GM12891 (cell line): Measurements from ENCODE around the gene UBE3C.

ENCODE experiments used
- DNase-seq: peaks from one replicate; pipeline ENCODE4 v3.0.0; 2011; ENCODE audit warnings: low spot score; ENCODE audit not compliant: insufficient read length
- FAIRE-seq: peaks from 2 replicates; lab custom pipeline; 2011; peaks lifted over from hg19 to GRCh38; lab: Jason Lieb, UNC
- PAX5 ChIP-seq: IDR thresholded peaks from 2 replicates; pipeline ENCODE4 v1.6.1; 2011; ENCODE audit warnings: low read length, moderate library complexity, mild to moderate bottlenecking; ENCODE audit not compliant: insufficient read depth, severe bottlenecking
- POLR2A ChIP-seq: IDR thresholded peaks from 2 replicates; pipeline ENCODE4 v1.6.1; 2011; ENCODE audit warnings: low read depth, low read length, control low read depth
- POLR2AphosphoS5 ChIP-seq: IDR thresholded peaks from 2 replicates; pipeline ENCODE4 v1.6.1; 2011; ENCODE audit warnings: low read depth, low read length, control low read depth
- POU2F2 ChIP-seq: IDR thresholded peaks from 2 replicates; pipeline ENCODE4 v1.6.1; 2011; ENCODE audit warnings: low read depth, mild to moderate bottlenecking, control low read depth, low read length, moderate library complexity
- SPI1 ChIP-seq: IDR thresholded peaks from 2 replicates; pipeline ENCODE4 v1.6.1; 2011; ENCODE audit warnings: low read depth, low read length, control low read depth
- TAF1 ChIP-seq: IDR thresholded peaks from 2 replicates; pipeline ENCODE4 v1.6.1; 2011; ENCODE audit warnings: low read depth, low read length, control low read depth

UBE3C gene

DNA sequence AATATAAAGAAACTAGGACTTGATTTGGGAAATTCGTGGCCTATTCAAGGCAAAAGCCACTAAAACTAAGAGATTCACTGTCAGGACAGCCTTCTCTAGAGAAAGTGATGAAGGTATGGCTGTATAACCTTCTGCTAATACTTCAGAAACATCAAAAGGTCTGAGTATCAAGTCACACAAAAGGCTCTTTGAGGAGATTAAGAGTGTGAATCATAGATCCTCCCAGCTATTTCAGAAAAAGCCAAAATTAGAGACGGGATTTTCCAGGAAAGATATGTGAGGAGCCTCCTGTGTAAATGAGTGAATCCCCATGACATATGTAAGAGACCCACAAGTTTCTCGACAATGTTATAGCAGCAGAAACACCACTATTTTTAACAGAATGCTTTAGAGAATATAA is 56.2 kb downstream of the UBE3C start:
- no peak for DNase-seq
- FAIRE-seq, result no peak
- TF ChIP-seq POU2F2, result no peak
- no peak for TF ChIP-seq PAX5
- no peak for TF ChIP-seq SPI1
- TF ChIP-seq TAF1, result no peak
- no peak for TF ChIP-seq POLR2A
- no peak for TF ChIP-seq POLR2AphosphoS5

DNA sequence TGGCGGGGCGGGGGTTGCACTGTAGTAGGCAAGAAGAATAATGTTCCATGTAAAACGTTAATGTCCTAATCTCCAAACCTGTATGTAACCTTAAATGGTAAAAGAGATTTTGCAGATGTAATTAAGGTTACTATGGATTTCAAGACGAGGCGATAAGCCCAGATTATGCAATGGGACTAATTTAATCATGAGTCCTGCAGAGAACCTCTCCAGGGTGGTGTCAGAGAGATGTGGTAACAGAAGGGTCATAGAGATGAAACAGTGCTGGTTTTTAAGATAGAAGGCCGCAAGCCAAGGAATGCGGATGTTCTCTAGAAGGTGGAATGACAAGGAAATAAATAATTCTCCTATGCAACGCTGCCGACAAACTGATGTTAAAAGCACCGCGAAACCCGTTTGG is 57.1 kb downstream of the UBE3C start:
- no peak for DNase-seq
- TF ChIP-seq SPI1, result no peak
- TF ChIP-seq TAF1, result no peak
- TF ChIP-seq POLR2AphosphoS5, result no peak
- no peak for TF ChIP-seq PAX5
- no peak for TF ChIP-seq POU2F2
- no peak for TF ChIP-seq POLR2A
- FAIRE-seq, result no peak

DNA sequence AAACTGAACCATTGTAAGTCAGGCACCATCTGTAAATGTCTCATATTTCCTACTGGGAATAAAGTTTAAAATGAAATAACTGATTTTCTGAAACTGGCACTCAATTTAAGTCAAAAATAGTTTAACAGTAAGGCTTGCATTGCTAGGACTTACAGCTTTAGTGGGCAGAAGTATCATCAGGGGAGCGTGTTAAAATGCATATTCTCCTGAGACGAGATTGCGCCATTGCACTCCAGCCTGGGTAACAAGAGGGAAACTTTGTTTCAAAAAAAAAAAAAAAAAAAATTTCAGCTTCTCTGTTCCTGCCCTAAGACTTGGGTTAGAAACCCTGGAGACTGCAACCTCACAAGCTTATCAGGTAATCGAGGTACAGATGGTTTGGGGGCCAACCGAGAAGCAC is 65.4 kb downstream of the UBE3C start:
- FAIRE-seq (no peak), DNase-seq (no peak)
- TF ChIP-seq TAF1 (no peak), SPI1 (no peak), POLR2AphosphoS5 (no peak), POLR2A (no peak), POU2F2 (no peak)

DNA sequence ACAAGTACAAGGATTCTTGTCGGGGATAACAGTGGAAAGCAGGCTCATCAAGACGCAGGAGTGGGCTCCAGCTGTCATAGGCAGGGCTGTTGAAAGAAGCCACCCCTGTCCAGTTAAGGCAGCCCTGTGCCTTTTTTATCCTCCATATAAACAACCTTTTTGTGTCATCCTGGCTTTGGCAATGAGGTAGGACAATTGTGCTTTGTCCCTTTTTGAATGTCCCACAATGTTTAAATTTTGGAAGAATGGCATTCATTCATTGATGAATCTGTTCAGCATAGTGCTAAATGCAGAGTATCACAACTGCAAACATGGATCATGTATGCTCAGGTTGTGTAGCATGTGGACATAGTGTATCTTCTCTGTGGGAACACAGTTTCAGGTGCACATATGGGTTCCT is 66.7 kb downstream of the UBE3C start:
- DNase-seq (no peak), FAIRE-seq (no peak)
- TF ChIP-seq POU2F2, result no peak
- no peak for TF ChIP-seq SPI1

DNA sequence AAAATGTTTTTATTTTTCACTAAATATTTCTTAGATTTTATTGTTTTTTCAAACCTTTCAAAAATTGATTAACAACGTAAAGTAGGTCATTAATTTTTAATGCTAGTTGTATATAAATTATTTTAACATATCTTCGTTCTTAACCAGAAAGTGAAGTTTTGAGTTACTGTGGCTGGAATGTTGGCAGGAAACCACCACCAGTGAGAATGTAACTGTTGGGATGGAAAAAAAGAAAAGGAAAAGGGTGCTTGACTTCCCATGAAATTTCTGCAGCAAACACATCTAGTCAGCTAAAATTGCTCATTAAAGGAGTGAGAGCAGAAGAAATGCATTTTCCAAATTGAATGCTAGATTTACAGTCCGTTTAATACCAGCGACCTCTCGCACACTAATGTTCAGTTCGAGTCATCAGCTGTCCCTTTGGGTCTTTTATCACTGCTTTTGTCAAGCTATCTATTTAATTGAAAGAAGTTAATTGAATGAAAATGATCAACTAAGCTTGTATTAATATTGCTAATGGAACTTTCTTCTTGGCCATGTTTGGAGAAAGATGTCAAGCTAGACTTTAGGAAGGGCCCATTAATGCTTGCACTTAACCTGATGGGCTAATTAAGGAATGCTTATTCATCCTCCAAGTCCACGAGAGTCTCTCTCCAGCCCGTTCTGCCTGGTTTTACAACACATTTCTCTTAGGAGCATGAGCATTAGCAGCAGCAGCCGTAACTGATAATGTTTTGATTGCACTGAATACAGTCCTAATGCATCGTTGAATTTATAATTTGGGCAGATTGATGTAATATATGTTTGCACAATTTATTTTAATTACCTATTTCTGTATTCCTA is 70.1 kb downstream of the UBE3C start:
- DNase-seq, result no peak
- TF ChIP-seq PAX5 (no peak), POU2F2 (no peak), POLR2AphosphoS5 (no peak), TAF1 (no peak), SPI1 (no peak), POLR2A (no peak)
- no peak for FAIRE-seq

DNA sequence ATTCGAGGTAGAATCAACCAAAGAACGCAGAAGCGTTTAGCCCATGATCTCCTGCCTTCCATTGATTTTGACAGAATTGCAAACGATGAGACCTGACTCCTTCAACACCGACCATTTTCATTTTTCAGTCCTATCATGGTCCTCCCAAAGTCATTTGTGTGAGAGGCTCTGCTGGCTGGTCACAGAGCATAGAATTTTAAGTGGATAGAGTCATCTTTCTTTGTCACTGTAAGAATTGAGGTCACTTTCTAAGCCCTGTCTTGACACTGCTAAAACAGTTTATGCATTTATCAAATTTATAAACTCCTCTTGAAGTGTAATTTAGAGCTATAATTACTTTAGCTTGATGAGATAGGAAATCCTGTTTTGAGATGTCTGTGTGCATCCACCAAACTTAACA is 72.0 kb downstream of the UBE3C start:
- FAIRE-seq (no peak), DNase-seq (no peak)
- TF ChIP-seq POLR2AphosphoS5 (no peak), POU2F2 (no peak), POLR2A (no peak), SPI1 (no peak)

DNA sequence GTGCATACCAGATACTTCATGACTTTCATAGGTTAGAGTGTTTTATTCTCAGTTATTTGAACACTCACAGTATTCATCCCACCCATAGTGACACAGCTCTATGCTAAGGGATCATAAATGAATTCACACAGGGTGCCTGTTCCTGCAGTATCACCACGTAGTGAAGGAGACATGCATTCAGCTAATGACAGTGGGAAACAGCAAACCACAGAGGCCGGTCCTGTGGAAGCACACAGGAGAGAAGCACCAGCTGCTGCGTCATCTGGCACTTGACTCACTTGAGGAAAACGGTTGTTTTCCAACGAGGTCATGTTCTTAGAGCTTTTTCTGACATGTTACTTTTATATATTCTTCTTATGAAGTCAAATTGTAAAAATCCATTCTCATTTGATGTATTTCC is 73.0 kb downstream of the UBE3C start:
- FAIRE-seq (no peak), DNase-seq (no peak)
- TF ChIP-seq SPI1 (no peak), POU2F2 (no peak), PAX5 (no peak), POLR2AphosphoS5 (no peak), TAF1 (no peak), POLR2A (no peak)

DNA sequence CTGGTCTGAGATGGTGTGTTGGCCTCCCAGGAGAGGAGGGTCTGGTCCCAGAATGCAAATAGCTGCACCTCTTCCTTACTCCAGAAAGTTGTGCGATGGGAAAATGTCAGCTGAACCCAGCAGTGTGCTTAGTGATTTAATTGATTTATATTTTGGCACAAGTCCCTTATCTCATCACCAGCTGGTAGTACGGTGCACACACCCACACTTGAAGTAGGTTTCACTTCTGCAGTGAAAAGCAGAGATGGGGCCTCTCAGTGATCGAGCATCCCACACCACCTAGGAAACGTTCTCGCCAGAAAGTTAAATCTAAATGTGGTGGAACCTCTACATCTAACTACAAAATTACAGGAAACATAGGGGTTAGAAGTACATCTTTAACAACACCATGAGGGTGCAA is 80.4 kb downstream of the UBE3C start:
- DNase-seq (peak; percentile 39), FAIRE-seq (peak; percentile 78)
- TF ChIP-seq SPI1 (peak; percentile 98), PAX5 (no peak), TAF1 (no peak)

DNA sequence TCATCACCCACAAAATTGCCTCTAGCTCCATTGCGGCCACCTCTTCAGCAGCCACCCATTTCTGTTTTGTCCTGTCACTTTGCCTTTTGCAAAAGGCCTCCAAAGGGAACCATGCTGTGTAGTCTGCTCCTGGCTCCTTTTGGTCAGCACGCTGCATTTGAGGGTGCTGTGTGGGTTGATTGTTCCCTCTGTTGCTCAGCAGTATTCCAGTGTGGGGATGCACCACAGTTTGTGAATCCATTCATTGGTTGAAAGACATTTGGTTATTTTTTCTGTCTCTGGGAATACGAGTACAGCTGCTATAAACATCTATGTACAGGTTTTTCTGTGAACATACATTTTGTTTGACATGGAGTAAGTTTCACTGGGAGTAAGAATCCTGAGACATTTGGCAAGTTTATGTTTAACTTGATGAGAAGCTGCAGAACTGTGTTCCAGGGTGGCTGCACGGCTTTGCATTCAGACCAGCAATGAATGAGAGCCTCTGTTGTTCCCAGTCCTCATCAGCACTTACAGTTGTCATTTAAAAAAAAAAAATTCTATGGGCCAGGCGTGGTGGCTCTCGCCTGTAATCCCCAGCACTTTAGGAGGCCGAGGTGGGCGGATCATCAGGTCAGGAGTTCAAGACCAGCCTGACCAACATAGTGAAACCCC is 82.3 kb downstream of the UBE3C start:
- FAIRE-seq, result no peak
- no peak for DNase-seq
- TF ChIP-seq SPI1 (no peak), POLR2AphosphoS5 (no peak), TAF1 (no peak), POU2F2 (no peak), POLR2A (no peak), PAX5 (no peak)

DNA sequence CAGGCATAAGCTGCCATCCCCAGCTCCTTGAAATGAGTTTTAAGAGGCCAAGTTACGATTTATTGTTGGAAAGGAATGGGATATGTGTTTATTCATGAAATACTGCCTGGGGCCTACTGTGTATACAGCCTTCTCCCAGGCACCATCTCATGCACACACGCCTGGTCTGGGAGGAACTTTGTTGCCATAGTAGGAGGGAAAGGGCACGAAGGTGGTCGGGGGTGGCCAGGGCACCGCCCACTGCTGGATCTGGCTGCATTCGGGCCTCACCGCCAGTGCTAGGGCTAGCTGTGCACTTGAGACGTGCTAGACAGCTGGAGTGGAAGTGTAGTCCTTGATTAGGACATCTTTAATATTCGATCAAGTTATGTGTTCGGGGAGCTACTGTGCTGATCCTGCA is 84.0 kb downstream of the UBE3C start:
- no peak for TF ChIP-seq TAF1
- no peak for TF ChIP-seq PAX5
- no peak for TF ChIP-seq POLR2A
- TF ChIP-seq POU2F2, result no peak
- TF ChIP-seq POLR2AphosphoS5, result no peak
- TF ChIP-seq SPI1, result no peak
- FAIRE-seq, result no peak
- DNase-seq, result no peak
